HG02588 (cell line): Measurements from ENCODE around the gene NEDD8.

Experiments used
- ATAC-seq: cut with Tn5 transposase; IDR thresholded peaks from one replicate; pipeline ENCODE4 v1.9.1; 2021; ENCODE audit warnings: mild to moderate bottlenecking, moderate library complexity; ENCODE audit not compliant: unreplicated experiment

The NEDD8 gene

GRCh38 chr14:24198814-24199524, 33.2 kb downstream of the NEDD8 start:
- no peak for ATAC-seq

- no peak for ATAC-seq
These were observed 35.1 kb downstream of the NEDD8 start for GRCh38 chr14:24197056-24197450.

- ATAC-seq, result peak; percentile 15
These were observed 35.8 kb downstream of the NEDD8 start for GRCh38 chr14:24196071-24197055.

GRCh38 chr14:24195186-24196070, 36.7 kb downstream of the NEDD8 start, which contains the start of gene TM9SF1:
TM9SF1 (minus strand) TSS chr14:24195441; CDS start chr14:24195019, 422 bp downstream.
- ATAC-seq, result peak; percentile 78

GRCh38 chr14:24194873-24195185, 37.3 kb downstream of the NEDD8 start:
- ATAC-seq, result no peak

- no peak for ATAC-seq
These were observed 37.8 kb downstream of the NEDD8 start for GRCh38 chr14:24194186-24194872.

GRCh38 chr14:24192933-24193332, 39.2 kb downstream of the NEDD8 start:
- no peak for ATAC-seq

- no peak for ATAC-seq
These were observed 41.8 kb downstream of the NEDD8 start for GRCh38 chr14:24190416-24190815.

GRCh38 chr14:24189460-24189859, 42.7 kb downstream of the NEDD8 start:
- no peak for ATAC-seq

- ATAC-seq, result no peak
These were observed 43.1 kb downstream of the NEDD8 start for GRCh38 chr14:24189059-24189375.

- ATAC-seq, result peak; percentile 86
These were observed 43.7 kb downstream of the NEDD8 start, which contains the start of gene IPO4 for GRCh38 chr14:24188251-24189058. IPO4 (minus strand) TSS chr14:24188816; CDS start chr14:24188787, 29 bp downstream.

GRCh38 chr14:24187539-24187915, 44.6 kb downstream of the NEDD8 start:
- no peak for ATAC-seq

- ATAC-seq, result no peak
These were observed 45.2 kb downstream of the NEDD8 start for GRCh38 chr14:24186831-24187538.

GRCh38 chr14:24185741-24186140, 46.4 kb downstream of the NEDD8 start:
- ATAC-seq, result no peak

- ATAC-seq, result no peak
These were observed 47.1 kb downstream of the NEDD8 start for GRCh38 chr14:24185026-24185425.

GRCh38 chr14:24184104-24184970, 47.8 kb downstream of the NEDD8 start:
- ATAC-seq, result no peak

GRCh38 chr14:24183014-24183481, 49.1 kb downstream of the NEDD8 start:
- ATAC-seq, result no peak
